Panc1 (cell line): ENCODE results near the gene TTC28. TPM values are rescaled to one million over a fixed set of nuclear protein-coding genes. Genes with fewer than 3 reads are reported as not detected.

ENCODE experiments used
- ATAC-seq: fragments of 200-7000 bp; cut with Tn5 transposase; 2 replicates; pipeline ENCODE4 v1.9.1; 2020; ENCODE audit warnings: mild to moderate bottlenecking, moderate library complexity
- BruUV-seq: library from RNA; stranded (reverse); fragments of 400-500 nt; replicated peaks from 2 replicates; lab custom pipeline; 2021; lab: Mats Ljungman, UMichigan
- CTCF ChIA-PET: fragments of 300-600 bp; sonication (Branson Sonifier 250); formaldehyde crosslinking; loops from one replicate; lab custom pipeline; 2022; ENCODE audit warnings: antibody characterized with exemption; lab: Charles Lee
- POLR2A ChIA-PET: fragments of 300-600 bp; sonication (Branson Sonifier 250); formaldehyde crosslinking; loops from one replicate; lab custom pipeline; 2022; ENCODE audit warnings: antibody characterized with exemption; lab: Charles Lee
- DNase-seq: peaks from one replicate; pipeline ENCODE4 v3.0.0-alpha.2; 2010; ENCODE audit warnings: low read depth, low spot score
- H3K27ac ChIP-seq: 2 replicates; pipeline ENCODE4 v1.5.1; 2011; ENCODE audit warnings: mild to moderate bottlenecking, low read length, inconsistent platforms
- H3K27me3 ChIP-seq: fragments of 200-500 bp; sonication (Bioruptor generic); 2 replicates; pipeline ENCODE4 v1.6.0; 2014; ENCODE audit warnings: low read length, inconsistent platforms; ENCODE audit not compliant: control insufficient read depth, insufficient read depth
- H3K36me3 ChIP-seq: fragments of 200-500 bp; sonication (Bioruptor generic); 2 replicates; pipeline ENCODE4 v1.5.1; 2014; ENCODE audit warnings: inconsistent platforms, mild to moderate bottlenecking, low read length, moderate library complexity; ENCODE audit not compliant: control insufficient read depth, insufficient read depth
- H3K4me1 ChIP-seq: 2 replicates; pipeline ENCODE4 v1.5.1; 2011; ENCODE audit warnings: inconsistent platforms, mild to moderate bottlenecking, low read length, moderate library complexity; ENCODE audit not compliant: control insufficient read depth, insufficient read depth
- H3K4me3 ChIP-seq, 2 experiments: 2 replicates each; pipeline ENCODE4 v1.5.1; 2011 to 2012; ENCODE audit warnings: low read depth in 2 of 2, low read length in 2 of 2, mild to moderate bottlenecking in 2 of 2, inconsistent platforms in 1 of 2, moderate library complexity in 1 of 2
- H3K9me3 ChIP-seq: fragments of 200-500 bp; sonication (Bioruptor generic); 2 replicates; pipeline ENCODE4 v1.5.1; 2014; ENCODE audit warnings: low read depth, mild to moderate bottlenecking, inconsistent platforms, low read length, moderate library complexity; ENCODE audit not compliant: control insufficient read depth, insufficient read depth
- POLR2AphosphoS5 ChIP-seq: IDR thresholded peaks from 2 replicates; pipeline ENCODE4 v1.6.1; 2012; ENCODE audit warnings: mild to moderate bottlenecking, low read depth, low read length, moderate library complexity
- REST ChIP-seq, 2 experiments: IDR thresholded peaks; 2 replicates each; pipeline ENCODE4 v1.6.1; 2011 to 2012; ENCODE audit warnings: low read depth in 2 of 2, control low read depth in 1 of 2, low read length in 1 of 2, mild to moderate bottlenecking in 1 of 2, moderate library complexity in 1 of 2; ENCODE audit not compliant: insufficient read depth in 1 of 2
- SIN3A ChIP-seq: IDR thresholded peaks from 2 replicates; pipeline ENCODE4 v1.6.1; 2012; ENCODE audit warnings: low read depth, mild to moderate bottlenecking, low read length, moderate library complexity, borderline replicate concordance; ENCODE audit not compliant: insufficient read depth
- TCF7L2 ChIP-seq: IDR thresholded peaks from 2 replicates; pipeline ENCODE4 v1.6.1; 2011; ENCODE audit warnings: mild to moderate bottlenecking, low read depth, low read length, inconsistent platforms
- in situ Hi-C: cut with HindIII; loops from 2 replicates; pipeline ENCODE4 v1.10.0; 2016; ENCODE audit warnings: low sequenced_read_pairs, low pct_unique_long_range_greater_than_20kb
- intact Hi-C: fragments of 100-400 bp; cut with micrococcal nuclease; formaldehyde crosslinking; loops from one replicate; pipeline ENCODE4 v1.10.0; 2022; ENCODE audit not compliant: unreplicated experiment
- total RNA-seq: library from RNA; stranded (reverse); gene quantifications from one replicate; pipeline ENCODE4 v1.2.1, GENCODE V29; 2021; ENCODE audit not compliant: unreplicated experiment
- TF ChIP-seq, protein P1 (sequence below): fragments of 450-650 bp; IDR thresholded peaks from 2 replicates; pipeline ENCODE4 v1.5.1; 2017; ENCODE audit warnings: mild to moderate bottlenecking

TTC28 gene
- total RNA-seq, 1 experiment from 2014 or later, result 24.8 TPM

DNA sequence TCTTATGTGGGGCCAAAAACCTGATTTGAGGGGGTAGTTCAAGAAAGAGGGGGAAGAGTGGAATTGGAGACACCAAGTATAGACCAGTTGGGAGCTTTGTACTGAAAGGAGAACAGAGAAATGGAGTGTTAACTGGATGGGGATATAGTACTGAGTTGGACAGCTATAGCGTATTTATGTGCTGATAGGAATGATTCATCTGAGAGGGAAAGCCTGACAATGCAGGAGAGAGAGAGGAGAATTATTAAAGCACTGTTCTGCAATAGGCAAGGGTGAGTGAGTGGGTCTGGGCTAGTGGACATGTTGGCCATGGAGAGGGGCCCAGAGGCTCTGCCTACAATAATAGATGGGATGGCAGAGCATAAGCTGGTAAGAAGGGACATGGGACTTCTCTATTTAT lies 707.7 kb downstream of the TTC28 start:
- ATAC-seq (no peak), DNase-seq (no peak)
- intact Hi-C loops, result no loop called here
- CTCF ChIA-PET, result interaction anchor here (0.6 kb wide), 1 partner anchor 34 kb away, joined by 3 read pairs; no protein-coding TSS in a partner anchor
- POLR2A ChIA-PET, result no interaction called here
- no peaks in the 10 kb centered on the region for H3K4me1 ChIP-seq
- no peaks in the 10 kb centered on the region for H3K27me3 ChIP-seq
- no peak for TF ChIP-seq SIN3A
- TF ChIP-seq REST (IDR thresholded peaks at IDR 0.05; ENCODE audit: insufficient read depth in 1 of 2, low read depth in 2 of 2, low read length in 1 of 2), result no peak
- no peak for TF ChIP-seq TCF7L2
- TF ChIP-seq, protein P1, sequence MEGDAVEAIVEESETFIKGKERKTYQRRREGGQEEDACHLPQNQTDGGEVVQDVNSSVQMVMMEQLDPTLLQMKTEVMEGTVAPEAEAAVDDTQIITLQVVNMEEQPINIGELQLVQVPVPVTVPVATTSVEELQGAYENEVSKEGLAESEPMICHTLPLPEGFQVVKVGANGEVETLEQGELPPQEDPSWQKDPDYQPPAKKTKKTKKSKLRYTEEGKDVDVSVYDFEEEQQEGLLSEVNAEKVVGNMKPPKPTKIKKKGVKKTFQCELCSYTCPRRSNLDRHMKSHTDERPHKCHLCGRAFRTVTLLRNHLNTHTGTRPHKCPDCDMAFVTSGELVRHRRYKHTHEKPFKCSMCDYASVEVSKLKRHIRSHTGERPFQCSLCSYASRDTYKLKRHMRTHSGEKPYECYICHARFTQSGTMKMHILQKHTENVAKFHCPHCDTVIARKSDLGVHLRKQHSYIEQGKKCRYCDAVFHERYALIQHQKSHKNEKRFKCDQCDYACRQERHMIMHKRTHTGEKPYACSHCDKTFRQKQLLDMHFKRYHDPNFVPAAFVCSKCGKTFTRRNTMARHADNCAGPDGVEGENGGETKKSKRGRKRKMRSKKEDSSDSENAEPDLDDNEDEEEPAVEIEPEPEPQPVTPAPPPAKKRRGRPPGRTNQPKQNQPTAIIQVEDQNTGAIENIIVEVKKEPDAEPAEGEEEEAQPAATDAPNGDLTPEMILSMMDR, result no peak
- H3K27ac ChIP-seq, result no peak overlapping the region
- in situ Hi-C loops, result no loop called here
- no TSS peak for BruUV-seq
- H3K4me3 ChIP-seq, result no peak overlapping the region
- no peaks in the 10 kb centered on the region for H3K9me3 ChIP-seq
- no peaks in the 10 kb centered on the region for H3K36me3 ChIP-seq

DNA sequence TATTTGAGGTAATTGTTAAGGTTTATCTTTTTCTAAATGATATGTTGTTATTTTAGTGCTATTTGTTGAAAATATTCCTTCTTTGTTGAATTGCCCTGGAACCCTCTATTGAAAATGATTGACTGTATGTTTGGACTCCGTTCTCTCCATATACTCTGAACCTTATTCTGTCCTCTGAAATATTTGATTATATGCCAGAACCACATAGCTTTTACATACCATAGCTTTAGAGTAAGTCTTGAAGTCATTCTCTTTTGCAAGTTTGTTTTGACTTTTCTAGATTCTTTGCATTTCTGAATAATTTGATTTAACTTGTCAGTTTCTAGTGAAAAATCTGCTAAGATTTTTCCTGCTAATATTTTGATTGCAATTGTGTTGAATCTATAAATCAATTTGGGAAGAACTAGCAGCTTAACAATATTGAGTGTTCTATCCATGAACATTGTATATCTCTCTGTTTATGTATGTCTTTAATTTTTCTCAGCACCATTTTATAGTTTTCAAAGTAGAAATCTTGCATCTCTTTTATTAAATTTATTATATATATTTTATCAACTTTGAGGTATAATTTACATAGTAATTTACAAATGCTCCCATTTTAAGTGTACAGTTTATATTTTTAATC lies 708.9 kb downstream of the TTC28 start:
- BruUV-seq, result no TSS peak
- ATAC-seq, result no peak
- H3K9me3 ChIP-seq, result no peaks in the 10 kb centered on the region
- intact Hi-C loops (no loop called here), in situ Hi-C loops (no loop called here)
- no peaks in the 10 kb centered on the region for H3K27me3 ChIP-seq
- H3K36me3 ChIP-seq, result no peaks in the 10 kb centered on the region
- no peak overlapping the region for H3K27ac ChIP-seq
- POLR2A ChIA-PET, result no interaction called here
- DNase-seq, result no peak
- no peaks in the 10 kb centered on the region for H3K4me1 ChIP-seq
- CTCF ChIA-PET, result no interaction called here
- no peak overlapping the region for H3K4me3 ChIP-seq
- TF ChIP-seq POLR2AphosphoS5, result no peak
- TF ChIP-seq SIN3A, result no peak
- no peak for TF ChIP-seq REST (IDR thresholded peaks at IDR 0.05; ENCODE audit: insufficient read depth in 1 of 2, low read depth in 2 of 2, low read length in 1 of 2)
- TF ChIP-seq, protein P1, result no peak
- TF ChIP-seq TCF7L2, result no peak
